ENCODE results near the gene SLC24A3.

- TF ChIP-seq CTCF (conservative IDR thresholded peaks at IDR 0.05) (no peak), EZH2 (IDR thresholded peaks at IDR 0.05; ENCODE audit: low read depth) (no peak)
These were observed 60.7 kb downstream of the SLC24A3 start for GRCh38 chr20:19272976-19273654.

Measured in PC-9 (cell line).